T-cell (primary cell): ENCODE data around the gene SOBP. TPM values are rescaled to one million over a fixed set of nuclear protein-coding genes. Genes with fewer than 3 reads are reported as not detected.

ENCODE experiments used
- ATAC-seq, 4 experiments: fragments of 200-7000 bp in 3 of 4; fragments of 150-1000 bp in 1 of 4; cut with Tn5 transposase; replicated peaks in 1 of 4; 1 replicate in 3 of 4; 2 replicates in 1 of 4; pipeline ENCODE4 v1.10.0; 2021; ENCODE audit warnings: moderate library complexity in 3 of 4, mild to moderate bottlenecking in 2 of 4, moderate number of reproducible peaks in 1 of 4
- CTCF ChIA-PET, 2 donors: fragments of 300-600 bp; sonication (Branson Sonifier 250); formaldehyde crosslinking; loops; one replicate each; lab custom pipeline; 2022; ENCODE audit warnings: antibody characterized with exemption in 2 of 2; lab: Charles Lee
- POLR2A ChIA-PET, 2 donors: fragments of 300-600 bp; sonication (Branson Sonifier 250); formaldehyde crosslinking; loops; one replicate each; lab custom pipeline; 2022; ENCODE audit warnings: antibody characterized with exemption in 2 of 2; lab: Charles Lee
- DNase-seq, 35 experiments: peaks; one replicate each; pipeline versions ENCODE4 v3.0.0 to v3.0.0-alpha.2; 2013 to 2023
- H3K27ac ChIP-seq: one replicate; pipeline ENCODE4 v1.5.1; 2013; ENCODE audit warnings: low read length
- H3K27me3 ChIP-seq, 2 experiments: replicated peaks in 1 of 2; 1 replicate in 1 of 2; 2 replicates in 1 of 2; pipeline versions ENCODE4 v1.6.1 to v1.7.0; 2013; ENCODE audit warnings: low read length in 1 of 2, mixed read lengths in 1 of 2; ENCODE audit not compliant: control insufficient read depth in 2 of 2, insufficient read depth in 2 of 2; ENCODE audit errors: extremely low read depth in 1 of 2
- H3K36me3 ChIP-seq, 2 donors: 1 replicate in 1 of 2; 2 replicates in 1 of 2; pipeline versions ENCODE4 v1.6.1 to v1.7.0; 2013; ENCODE audit warnings: low read length in 1 of 2; ENCODE audit not compliant: control insufficient read depth in 2 of 2, insufficient read depth in 1 of 2; ENCODE audit errors: extremely low read depth in 1 of 2
- H3K4me1 ChIP-seq, 2 experiments: 1 replicate in 1 of 2; 2 replicates in 1 of 2; pipeline versions ENCODE4 v1.6.1 to v1.7.0; 2013; ENCODE audit warnings: low read length in 2 of 2, mixed read lengths in 1 of 2; ENCODE audit not compliant: insufficient read depth in 2 of 2, control insufficient read depth in 1 of 2; ENCODE audit errors: extremely low read depth in 1 of 2
- H3K4me3 ChIP-seq, 2 donors: 1 replicate in 1 of 2; 2 replicates in 1 of 2; pipeline versions ENCODE4 v1.5.1 to v1.7.0; 2013; ENCODE audit warnings: mild to moderate bottlenecking in 2 of 2, low read length in 1 of 2, moderate library complexity in 1 of 2; ENCODE audit not compliant: control insufficient read depth in 1 of 2; ENCODE audit errors: extremely low read depth in 1 of 2
- H3K9me3 ChIP-seq: 2 replicates; pipeline ENCODE4 v1.7.0; 2013
- H3K27ac Mint-ChIP-seq, 2 donors: one replicate each; pipeline ENCODE4 v1.8.0; 2020 to 2021; ENCODE audit warnings: mild to moderate bottlenecking in 2 of 2, mixed read lengths in 2 of 2
- H3K27me3 Mint-ChIP-seq, 2 donors: one replicate each; pipeline ENCODE4 v1.8.0; 2021 to 2022; ENCODE audit warnings: mixed read lengths in 2 of 2
- H3K36me3 Mint-ChIP-seq: one replicate; pipeline ENCODE4 v1.8.0; 2021; ENCODE audit warnings: mixed read lengths
- H3K4me1 Mint-ChIP-seq, 3 donors: one replicate each; pipeline ENCODE4 v1.8.0; 2020 to 2022; ENCODE audit warnings: mixed read lengths in 3 of 3, mild to moderate bottlenecking in 1 of 3
- H3K4me3 Mint-ChIP-seq, 3 donors: one replicate each; pipeline ENCODE4 v1.8.0; 2020 to 2022; ENCODE audit warnings: mild to moderate bottlenecking in 3 of 3, mixed read lengths in 3 of 3, moderate library complexity in 3 of 3
- H3K9me3 Mint-ChIP-seq, 3 donors: one replicate each; pipeline ENCODE4 v1.8.0; 2020 to 2022; ENCODE audit warnings: mixed read lengths in 3 of 3
- WGBS: methylation state at CpG from one replicate; pipeline ENCODE4 v1.1.5; 2013; ENCODE audit warnings: missing lambda C conversion rate; ENCODE audit not compliant: insufficient coverage; 5-methylcytosine and 5-hydroxymethylcytosine counted together
- total RNA-seq, 35 experiments: library from RNA in 6 of 35; stranded (reverse) in 6 of 35; fragments of 120-200 nt in 1 of 35; gene quantifications; one replicate each; pipeline versions ENCODE4 v1.2.1 to v1.2.4 and lab custom pipeline; 2013 to 2026

SOBP gene
- total RNA-seq, 5 donors from 2014 or later (not counting 1 experiment from before 2014, with no cell fraction given), result 0.30 to 0.95 (median 0.46) TPM

GRCh38 chr6:107695061-107695720 is 205.3 kb downstream of the SOBP start:
- Histone ChIP-seq H3K27ac (no peak overlapping the region), H3K36me3 (no peaks in the 10 kb centered on the region), H3K9me3 (no peaks in the 10 kb centered on the region), H3K4me1 (peaks cover 5 to 12% of the 10 kb centered on the region in 2 experiments), H3K4me3 (no peak overlapping the region), H3K27me3 (peaks cover 0 to under 1% of the 10 kb centered on the region in 2 experiments)
- Mint-ChIP-seq H3K9me3 (no peaks in the 10 kb centered on the region), H3K36me3 (no peaks in the 10 kb centered on the region), H3K4me3 (no peak overlapping the region), H3K27ac (no peak overlapping the region), H3K27me3 (no peaks in the 10 kb centered on the region), H3K4me1 (peaks cover 21 to 29% (median 28%) of the 10 kb centered on the region in 3 donors)
- WGBS, result no CpG with 5 or more reads among the region's 2 CpGs
- POLR2A ChIA-PET, result interaction anchor here in 1 of 2 donors (0.5 kb wide), 1 partner anchor 185 kb away, joined by 6 read pairs; no protein-coding TSS in a partner anchor
- no peak for ATAC-seq
- DNase-seq, result no peak
- CTCF ChIA-PET, result no interaction called here

- ATAC-seq (no peak), DNase-seq (no peak)
- H3K36me3 ChIP-seq, result no peaks in the 10 kb centered on the region
- no peak overlapping the region for H3K27ac ChIP-seq
- POLR2A ChIA-PET, result interaction anchor here (0.5 to 1.5 kb wide), 2 partner anchors 18 to 358 kb away, joined by 4 to 6 read pairs; no protein-coding TSS in a partner anchor
- no peaks in the 10 kb centered on the region for H3K27me3 ChIP-seq
- Mint-ChIP-seq H3K27me3 (no peaks in the 10 kb centered on the region), H3K4me1 (peaks cover 22 to 42% (median 31%) of the 10 kb centered on the region in 3 donors), H3K9me3 (no peaks in the 10 kb centered on the region), H3K27ac (peak overlapping the region; percentile 9 to 53), H3K36me3 (no peaks in the 10 kb centered on the region), H3K4me3 (no peak overlapping the region)
- H3K4me3 ChIP-seq, result no peak overlapping the region
- H3K4me1 ChIP-seq, result peaks cover 5 to 12% of the 10 kb centered on the region in 2 experiments
- H3K9me3 ChIP-seq, result no peaks in the 10 kb centered on the region
- 71% methylated on average over 4 of the region's 5 CpGs for WGBS
- CTCF ChIA-PET, result interaction anchor here in 1 of 2 donors (1.0 kb wide), 1 partner anchor 29 kb away, joined by 4 read pairs; no protein-coding TSS in a partner anchor
Measured at GRCh38 chr6:107697682-107698081, 207.8 kb downstream of the SOBP start.

- ATAC-seq (no peak), DNase-seq (no peak)
- Mint-ChIP-seq H3K36me3 (peaks cover 2% of the 10 kb centered on the region), H3K27me3 (no peaks in the 10 kb centered on the region), H3K4me3 (no peak overlapping the region), H3K4me1 (peaks cover 22 to 44% (median 33%) of the 10 kb centered on the region in 3 donors), H3K27ac (peak overlapping the region; percentile 19 to 53), H3K9me3 (no peaks in the 10 kb centered on the region)
- ChIA-PET POLR2A (interaction anchor here in 1 of 2 donors (1.5 kb wide), 1 partner anchor 18 kb away, joined by 6 read pairs; no protein-coding TSS in a partner anchor), CTCF (interaction anchor here in 1 of 2 donors (1.0 to 1.3 kb wide), 2 partner anchors 8 to 28 kb away, joined by 4 to 6 read pairs; no protein-coding TSS in a partner anchor)
- Histone ChIP-seq H3K4me1 (peaks cover 5 to 12% of the 10 kb centered on the region in 2 experiments), H3K27me3 (no peaks in the 10 kb centered on the region), H3K27ac (no peak overlapping the region), H3K36me3 (no peaks in the 10 kb centered on the region), H3K9me3 (no peaks in the 10 kb centered on the region), H3K4me3 (no peak overlapping the region)
- WGBS, result 92% methylated on average over 1 of the region's 4 CpGs
Measured at GRCh38 chr6:107698146-107698545, 208.2 kb downstream of the SOBP start.

- Histone ChIP-seq H3K4me3 (no peak overlapping the region), H3K27me3 (no peaks in the 10 kb centered on the region), H3K27ac (no peak overlapping the region), H3K4me1 (peaks cover 5 to 12% of the 10 kb centered on the region in 2 experiments), H3K36me3 (no peaks in the 10 kb centered on the region), H3K9me3 (no peaks in the 10 kb centered on the region)
- H3K4me1 Mint-ChIP-seq, result peaks cover 24 to 53% (median 38%) of the 10 kb centered on the region in 3 donors
- peak overlapping the region in 1 of 3 donors; percentile 31 for H3K4me3 Mint-ChIP-seq
- ChIA-PET POLR2A (interaction anchor here in 1 of 2 donors (1.5 kb wide), 1 partner anchor 19 kb away, joined by 6 read pairs; no protein-coding TSS in a partner anchor), CTCF (interaction anchor here (0.5 to 1.3 kb wide), 4 partner anchors 9 to 165 kb away, joined by 3 to 6 read pairs (median 4); no protein-coding TSS in a partner anchor)
- 87% methylated on average over 4 of the region's 7 CpGs for WGBS
- no peaks in the 10 kb centered on the region for H3K27me3 Mint-ChIP-seq
- peak overlapping the region; percentile 72 to 76 for H3K27ac Mint-ChIP-seq
- no peaks in the 10 kb centered on the region for H3K9me3 Mint-ChIP-seq
- no peak for ATAC-seq
- no peak for DNase-seq
- H3K36me3 Mint-ChIP-seq, result peaks cover 11% of the 10 kb centered on the region
Measured at GRCh38 chr6:107699254-107699653, 209.3 kb downstream of the SOBP start.

GRCh38 chr6:107699697-107700325 is 209.9 kb downstream of the SOBP start:
- no peaks in the 10 kb centered on the region for H3K9me3 Mint-ChIP-seq
- peaks cover 29 to 58% (median 41%) of the 10 kb centered on the region in 3 donors for H3K4me1 Mint-ChIP-seq
- H3K4me3 Mint-ChIP-seq, result peak overlapping the region in 1 of 3 donors; percentile 31
- peak overlapping the region; percentile 72 to 76 for H3K27ac Mint-ChIP-seq
- DNase-seq (no peak), ATAC-seq (peak in 1 of 4 experiments; percentile 68)
- no peaks in the 10 kb centered on the region for H3K9me3 ChIP-seq
- H3K27me3 Mint-ChIP-seq, result no peaks in the 10 kb centered on the region
- ChIA-PET CTCF (interaction anchor here in 1 of 2 donors (0.6 to 0.7 kb wide), 2 partner anchors 27 to 144 kb away, joined by 3 to 4 read pairs; no protein-coding TSS in a partner anchor), POLR2A (interaction anchor here in 1 of 2 donors (0.6 kb wide), 1 partner anchor 11 kb away, joined by 4 read pairs; no protein-coding TSS in a partner anchor)
- H3K4me1 ChIP-seq, result peaks cover 5 to 12% of the 10 kb centered on the region in 2 experiments
- H3K36me3 Mint-ChIP-seq, result peaks cover 17% of the 10 kb centered on the region
- H3K4me3 ChIP-seq, result no peak overlapping the region
- no peak overlapping the region for H3K27ac ChIP-seq
- no peaks in the 10 kb centered on the region for H3K27me3 ChIP-seq
- 64% methylated on average over 10 of the region's 14 CpGs for WGBS
- peaks cover 0 to 3% of the 10 kb centered on the region in 2 donors for H3K36me3 ChIP-seq

- Histone ChIP-seq H3K36me3 (peaks cover 3 to 39% of the 10 kb centered on the region in 2 donors), H3K4me3 (no peak overlapping the region), H3K27ac (no peak overlapping the region), H3K9me3 (no peaks in the 10 kb centered on the region), H3K4me1 (peaks cover 11 to 14% of the 10 kb centered on the region in 2 experiments), H3K27me3 (no peaks in the 10 kb centered on the region)
- Mint-ChIP-seq H3K36me3 (peaks cover 52% of the 10 kb centered on the region), H3K9me3 (no peaks in the 10 kb centered on the region), H3K4me1 (peaks cover 32 to 60% (median 37%) of the 10 kb centered on the region in 3 donors), H3K27ac (peak overlapping the region in 1 of 2 donors; percentile 41), H3K27me3 (no peaks in the 10 kb centered on the region), H3K4me3 (no peak overlapping the region)
- CTCF ChIA-PET, result interaction anchor here (0.5 to 1.5 kb wide), 10 partner anchors 9 to 278 kb away, joined by 3 to 7 read pairs (median 4); no protein-coding TSS in a partner anchor
- DNase-seq (no peak), ATAC-seq (no peak)
- POLR2A ChIA-PET, result no interaction called here
- 100% methylated on average over 2 of the region's 5 CpGs for WGBS
Measured at GRCh38 chr6:107703606-107704005, 213.7 kb downstream of the SOBP start.
